Activated CD4-positive, alpha-beta T cell treated with anti-CD3 and anti-CD28 coated beads for 36 hours (primary cell): ENCODE results near the gene MRPL53. TPM values are rescaled to one million over a fixed set of nuclear protein-coding genes. Genes with fewer than 3 reads are reported as not detected.
A peak's percentile ranks its signal among the peaks of the same experiment; 100 is the strongest.

Experiments
- ATAC-seq: fragments of 200-7000 bp; cut with Tn5 transposase; one replicate; pipeline ENCODE4 v1.10.0; 2021; ENCODE audit warnings: mild to moderate bottlenecking, moderate library complexity
- CTCF ChIA-PET: fragments of 350-600 bp; sonication (Branson Sonifier 250); formaldehyde crosslinking; loops from one replicate; lab custom pipeline; 2021; ENCODE audit warnings: antibody characterized with exemption; lab: Charles Lee
- POLR2A ChIA-PET: fragments of 350-600 bp; sonication (Branson Sonifier 250); formaldehyde crosslinking; loops from one replicate; lab custom pipeline; 2021; ENCODE audit warnings: antibody characterized with exemption, inconsistent platforms; lab: Charles Lee
- DNase-seq: peaks from one replicate; pipeline ENCODE4 v3.0.0-alpha.2; 2020
- H3K27ac Mint-ChIP-seq: one replicate; pipeline ENCODE4 v1.8.0; 2021; ENCODE audit warnings: mixed read lengths
- H3K27me3 Mint-ChIP-seq: one replicate; pipeline ENCODE4 v1.8.0; 2021; ENCODE audit warnings: mixed read lengths
- H3K36me3 Mint-ChIP-seq: one replicate; pipeline ENCODE4 v1.8.0; 2021; ENCODE audit warnings: low read depth, mixed read lengths
- H3K4me1 Mint-ChIP-seq: one replicate; pipeline ENCODE4 v1.8.0; 2021; ENCODE audit warnings: mixed read lengths
- H3K4me3 Mint-ChIP-seq: one replicate; pipeline ENCODE4 v1.8.0; 2021; ENCODE audit warnings: mild to moderate bottlenecking, moderate library complexity, mixed read lengths
- H3K9me3 Mint-ChIP-seq: one replicate; pipeline ENCODE4 v1.8.0; 2021; ENCODE audit warnings: low read depth, mixed read lengths
- intact Hi-C, 2 experiments: fragments of 100-400 bp; cut with DNase I in 1 of 2; cut with micrococcal nuclease in 1 of 2; formaldehyde crosslinking; loops; one replicate each; pipeline versions ENCODE4 v1.14.2 to v1.15.1; 2022 to 2024; cut with DNase I, micrococcal nuclease
- total RNA-seq, 2 experiments: library from RNA; stranded (reverse); gene quantifications; one replicate each; pipeline ENCODE4 v1.2.3, GENCODE V29; 2021

Gene MRPL53
- total RNA-seq, result 10 to 100 TPM; 87.4 to 88.5 TPM

DNA sequence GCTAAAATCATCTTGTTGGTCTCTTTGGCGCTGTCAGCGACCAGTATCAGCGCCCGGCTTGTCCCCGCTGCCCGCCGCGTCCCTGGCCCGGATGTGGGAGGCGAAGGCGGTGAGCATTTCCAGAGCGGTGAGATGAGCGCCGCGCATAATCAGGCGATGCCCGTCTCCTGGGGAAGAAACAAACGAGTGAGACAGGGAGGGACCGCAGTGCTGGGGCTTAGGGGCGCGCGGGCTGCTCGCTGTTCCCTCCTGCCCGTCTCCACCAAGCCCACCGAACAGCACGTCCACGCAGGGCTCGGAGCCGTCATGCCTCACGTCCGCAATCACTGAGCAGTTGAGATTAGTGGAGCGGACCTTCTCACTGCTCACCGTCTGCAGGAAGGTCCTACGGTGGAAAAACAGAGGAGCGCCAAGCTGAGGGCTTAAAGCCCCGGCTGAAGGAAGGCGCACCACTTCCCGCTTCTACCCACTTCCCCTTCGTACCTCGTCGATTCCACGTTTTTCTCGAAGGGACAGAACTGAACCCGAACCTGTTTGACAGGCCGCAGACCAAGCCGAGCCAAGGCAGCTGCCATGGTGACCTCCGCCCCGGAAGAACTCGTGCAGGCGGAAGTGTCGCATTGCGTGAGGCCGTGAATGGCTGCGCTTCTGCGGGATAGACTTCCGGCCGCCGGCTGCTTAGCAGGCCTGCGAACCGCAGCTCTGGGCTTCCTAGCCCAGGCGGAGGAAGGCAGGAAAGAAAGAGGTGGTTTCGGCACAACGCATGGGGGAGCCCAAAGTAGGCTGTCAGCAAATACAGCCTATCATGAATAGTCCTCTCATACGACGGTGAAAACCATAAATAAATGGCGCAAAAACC, at the start of gene MRPL53:
MRPL53 (minus strand) TSS at position 595 of the 859 bp plus-strand sequence; CDS start at position 575, 20 bp downstream.
- no peaks in the 10 kb centered on the region for H3K9me3 Mint-ChIP-seq
- ATAC-seq (peak; percentile 92), DNase-seq (peak; percentile 97)
- ChIA-PET CTCF (interaction anchor here (0.6 to 5.3 kb wide), 5 partner anchors 10 to 59 kb away, joined by 3 to 44 read pairs (median 4); partner anchors contain the start of genes CCDC142, DQX1, INO80B and TTC31), POLR2A (interaction anchor here (0.6 to 1.4 kb wide), 4 partner anchors 9 to 428 kb away, joined by 3 to 8 read pairs (median 6); partner anchors contain the start of genes CCDC142 and WBP1)
- H3K27me3 Mint-ChIP-seq, result no peaks in the 10 kb centered on the region
- peaks cover 21% of the 10 kb centered on the region for H3K4me1 Mint-ChIP-seq
- H3K4me3 Mint-ChIP-seq, result peak within 1 kb of the TSS; percentile 98
- H3K27ac Mint-ChIP-seq, result peak within 1 kb of the TSS; percentile 93
- intact Hi-C loops, result loop anchor here (1.0 to 2.0 kb wide), 9 partner anchors 10 to 736 kb away; partner anchors contain the start of genes AUP1 (in 2 of the 2), HTRA2 (in 2 of the 2), WBP1 (in 2 of the 2) and C2orf81 (in 1 of the 2)
- peaks cover 20% of the 10 kb centered on the region for H3K36me3 Mint-ChIP-seq

DNA sequence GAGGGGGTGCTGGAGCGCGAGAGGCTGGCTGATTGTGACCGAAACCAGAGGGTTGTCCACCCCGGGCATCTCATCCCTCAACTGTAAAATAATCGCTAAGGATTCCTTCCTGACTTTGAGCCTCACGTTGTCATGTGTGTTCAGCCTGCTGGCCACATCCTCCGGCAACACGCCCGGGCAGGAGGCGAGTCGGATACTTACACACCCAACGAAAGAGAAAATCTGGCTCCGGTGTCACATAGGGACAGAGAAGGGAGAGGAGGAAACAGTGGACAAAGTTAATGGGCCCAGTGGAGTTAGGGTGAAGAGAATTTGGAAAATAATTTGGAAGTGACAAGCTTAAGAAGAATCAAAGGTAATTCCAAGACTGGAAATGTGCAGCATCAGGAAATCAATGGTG, 44.2 kb upstream of the MRPL53 start:
- no peaks in the 10 kb centered on the region for H3K9me3 Mint-ChIP-seq
- no peak overlapping the region for H3K4me3 Mint-ChIP-seq
- no peak for ATAC-seq
- H3K27me3 Mint-ChIP-seq, result peaks cover 66% of the 10 kb centered on the region
- POLR2A ChIA-PET, result interaction anchor here (1.0 to 1.6 kb wide), 2 partner anchors 10 to 13 kb away, joined by 3 read pairs; partner anchors contain the start of genes AUP1 and HTRA2
- intact Hi-C loops, result no loop called here
- CTCF ChIA-PET, result interaction anchor here (0.7 to 1.2 kb wide), 4 partner anchors 12 to 780 kb away, joined by 3 to 4 read pairs (median 3); no protein-coding TSS in a partner anchor
- peaks cover 8% of the 10 kb centered on the region for H3K36me3 Mint-ChIP-seq
- H3K4me1 Mint-ChIP-seq, result peaks cover 14% of the 10 kb centered on the region
- no peak overlapping the region for H3K27ac Mint-ChIP-seq
- no peak for DNase-seq

DNA sequence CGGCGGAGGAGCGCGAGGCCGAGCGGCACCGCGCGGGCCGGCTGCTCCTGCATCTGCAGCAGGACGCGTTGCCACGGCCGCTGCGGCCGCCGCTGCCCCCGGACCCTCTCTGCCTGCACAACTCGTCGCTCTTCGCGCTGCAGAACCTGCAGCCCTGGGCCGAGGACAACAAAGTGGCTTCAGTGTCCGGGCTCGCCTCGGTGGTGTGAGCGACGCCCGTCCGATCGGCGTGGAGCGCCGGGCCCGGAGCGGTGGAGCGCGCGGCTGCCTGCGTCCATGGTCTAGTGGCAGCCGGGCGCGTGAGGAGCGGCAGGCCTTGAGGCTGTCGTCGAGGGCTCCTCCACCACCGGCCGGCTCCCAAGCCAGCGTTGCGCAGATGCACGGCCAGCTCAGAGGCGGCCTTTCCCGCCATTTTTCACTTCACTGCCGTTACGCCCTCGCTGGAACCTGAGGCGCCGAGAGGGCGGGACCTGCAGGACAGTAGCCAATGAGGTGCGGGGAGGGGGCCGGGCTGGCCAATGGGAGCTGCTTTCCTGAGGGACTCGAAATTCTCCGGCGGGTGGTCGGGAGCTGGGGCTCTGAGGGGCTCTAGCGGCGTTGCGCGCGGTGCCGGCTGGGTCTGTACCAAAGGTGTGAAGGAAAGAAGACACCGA, 43.6 kb upstream of the MRPL53 start:
- POLR2A ChIA-PET, result interaction anchor here (1.0 to 1.6 kb wide), 4 partner anchors 9 to 58 kb away, joined by 3 to 4 read pairs (median 3); partner anchors contain the start of genes AUP1, DQX1, HTRA2 and WBP1
- CTCF ChIA-PET, result interaction anchor here (0.6 to 1.3 kb wide), 6 partner anchors 13 to 1266 kb away, joined by 3 to 4 read pairs (median 3); no protein-coding TSS in a partner anchor
- Mint-ChIP-seq H3K4me3 (peak overlapping the region; percentile 46), H3K9me3 (no peaks in the 10 kb centered on the region), H3K27ac (no peak overlapping the region), H3K4me1 (peaks cover 14% of the 10 kb centered on the region), H3K36me3 (peaks cover 8% of the 10 kb centered on the region), H3K27me3 (peaks cover 70% of the 10 kb centered on the region)
- DNase-seq (peak; percentile 84), ATAC-seq (peak; percentile 85)
- intact Hi-C loops, result loop anchor here in 1 of 2 experiments (2.0 kb wide), 1 partner anchor 39 kb away; the partner anchor contains the start of gene DOK1

DNA sequence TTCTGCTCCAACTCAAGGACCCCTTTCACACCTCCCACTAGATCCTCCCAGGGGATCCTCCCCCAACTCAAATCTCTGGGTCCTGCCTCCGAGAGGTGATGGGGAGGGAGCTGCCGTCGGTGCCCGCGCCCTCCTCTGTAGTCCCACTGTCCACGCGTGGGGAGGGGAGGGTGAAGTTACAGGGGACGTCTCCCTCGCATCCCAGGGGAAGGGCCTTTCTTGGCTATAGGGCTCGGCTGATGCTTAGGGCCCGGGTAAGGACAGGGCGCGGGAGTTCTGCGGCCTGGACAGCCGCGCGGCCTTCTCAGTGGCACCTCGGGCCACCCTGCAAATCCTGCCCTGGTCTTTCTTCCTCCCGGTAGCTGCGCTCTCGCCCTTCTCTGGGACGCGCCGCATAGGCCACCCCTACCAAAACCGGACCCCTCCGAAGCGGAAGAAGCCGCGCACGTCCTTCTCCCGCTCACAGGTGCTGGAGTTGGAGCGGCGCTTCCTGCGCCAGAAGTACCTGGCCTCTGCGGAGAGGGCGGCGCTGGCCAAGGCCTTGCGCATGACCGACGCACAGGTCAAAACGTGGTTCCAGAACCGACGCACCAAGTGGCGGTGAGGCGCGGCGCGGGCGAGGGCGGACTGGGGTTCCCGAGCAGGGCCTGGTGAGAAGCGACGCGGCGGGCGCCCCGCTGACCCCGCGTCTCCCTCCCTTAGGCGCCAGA, 42.9 kb upstream of the MRPL53 start:
- Mint-ChIP-seq H3K9me3 (no peaks in the 10 kb centered on the region), H3K4me1 (peaks cover 16% of the 10 kb centered on the region), H3K4me3 (peak overlapping the region; percentile 57), H3K27ac (no peak overlapping the region), H3K36me3 (peaks cover 8% of the 10 kb centered on the region), H3K27me3 (peaks cover 69% of the 10 kb centered on the region)
- peak; percentile 35 for DNase-seq
- ChIA-PET POLR2A (interaction anchor here (1.1 to 1.6 kb wide), 3 partner anchors 10 to 57 kb away, joined by 3 to 4 read pairs (median 3); partner anchors contain the start of genes AUP1, DQX1, HTRA2 and WBP1), CTCF (interaction anchor here (0.6 to 1.3 kb wide), 4 partner anchors 12 to 1265 kb away, joined by 3 read pairs; no protein-coding TSS in a partner anchor)
- ATAC-seq, result no peak
- intact Hi-C loops, result loop anchor here in 1 of 2 experiments (2.0 kb wide), 1 partner anchor 39 kb away; the partner anchor contains the start of gene DOK1

DNA sequence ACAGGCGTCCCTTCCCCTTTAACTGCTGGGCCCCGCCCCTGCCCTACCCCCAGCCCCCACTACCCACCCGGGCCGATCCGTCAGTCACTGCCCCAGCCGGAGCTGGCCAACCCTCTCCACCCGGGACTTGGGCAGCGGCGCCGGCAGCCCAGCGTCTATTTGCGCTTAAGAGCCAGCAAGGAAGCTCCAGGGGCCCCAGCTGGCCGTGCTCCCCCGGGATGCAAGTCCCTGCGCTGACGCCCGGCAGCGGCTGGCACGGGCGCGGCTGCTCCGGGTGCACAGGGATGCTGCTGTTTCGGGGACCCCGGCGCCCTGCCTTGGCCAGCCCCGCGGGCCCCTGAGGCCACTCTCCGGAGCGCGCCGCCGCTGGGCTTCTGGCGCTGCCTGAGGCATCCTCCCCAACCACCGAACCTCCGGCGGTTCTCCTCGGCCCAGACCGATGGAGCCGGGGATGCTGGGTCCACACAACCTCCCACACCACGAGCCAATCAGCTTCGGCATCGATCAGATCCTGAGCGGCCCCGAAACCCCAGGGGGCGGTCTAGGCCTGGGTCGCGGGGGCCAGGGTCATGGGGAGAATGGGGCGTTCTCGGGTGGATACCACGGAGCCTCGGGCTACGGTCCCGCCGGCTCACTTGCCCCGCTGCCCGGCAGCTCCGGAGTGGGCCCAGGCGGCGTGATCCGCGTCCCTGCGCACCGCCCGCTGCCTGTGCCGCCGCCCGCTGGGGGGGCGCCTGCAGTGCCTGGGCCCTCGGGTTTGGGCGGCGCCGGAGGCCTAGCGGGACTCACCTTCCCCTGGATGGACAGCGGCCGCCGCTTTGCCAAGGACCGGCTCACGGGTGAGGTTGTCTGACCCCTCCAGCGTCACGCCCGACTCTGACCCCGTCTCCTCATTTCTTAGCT, 42.1 kb upstream of the MRPL53 start, which contains the start of gene TLX2:
TLX2 (plus strand) TSS at position 83 of the 903 bp plus-strand sequence; CDS start at position 440, 357 bp downstream.
- intact Hi-C loops, result loop anchor here in 1 of 2 experiments (1.0 to 2.0 kb wide), 2 partner anchors 15 to 40 kb away; partner anchors contain the start of genes DOK1 and LBX2
- DNase-seq (peak; percentile 43), ATAC-seq (peak; percentile 20)
- Mint-ChIP-seq H3K4me1 (peaks cover 17% of the 10 kb centered on the region), H3K36me3 (peaks cover 8% of the 10 kb centered on the region), H3K27ac (no peak within 1 kb of the TSS), H3K9me3 (no peaks in the 10 kb centered on the region), H3K27me3 (peaks cover 64% of the 10 kb centered on the region), H3K4me3 (peak within 1 kb of the TSS; percentile 57)
- POLR2A ChIA-PET, result interaction anchor here (1.3 kb wide), 1 partner anchor 56 kb away, joined by 4 read pairs; the partner anchor contains the start of gene WBP1
- CTCF ChIA-PET, result interaction anchor here (0.9 to 1.3 kb wide), 4 partner anchors 11 to 75 kb away, joined by 3 read pairs; no protein-coding TSS in a partner anchor

DNA sequence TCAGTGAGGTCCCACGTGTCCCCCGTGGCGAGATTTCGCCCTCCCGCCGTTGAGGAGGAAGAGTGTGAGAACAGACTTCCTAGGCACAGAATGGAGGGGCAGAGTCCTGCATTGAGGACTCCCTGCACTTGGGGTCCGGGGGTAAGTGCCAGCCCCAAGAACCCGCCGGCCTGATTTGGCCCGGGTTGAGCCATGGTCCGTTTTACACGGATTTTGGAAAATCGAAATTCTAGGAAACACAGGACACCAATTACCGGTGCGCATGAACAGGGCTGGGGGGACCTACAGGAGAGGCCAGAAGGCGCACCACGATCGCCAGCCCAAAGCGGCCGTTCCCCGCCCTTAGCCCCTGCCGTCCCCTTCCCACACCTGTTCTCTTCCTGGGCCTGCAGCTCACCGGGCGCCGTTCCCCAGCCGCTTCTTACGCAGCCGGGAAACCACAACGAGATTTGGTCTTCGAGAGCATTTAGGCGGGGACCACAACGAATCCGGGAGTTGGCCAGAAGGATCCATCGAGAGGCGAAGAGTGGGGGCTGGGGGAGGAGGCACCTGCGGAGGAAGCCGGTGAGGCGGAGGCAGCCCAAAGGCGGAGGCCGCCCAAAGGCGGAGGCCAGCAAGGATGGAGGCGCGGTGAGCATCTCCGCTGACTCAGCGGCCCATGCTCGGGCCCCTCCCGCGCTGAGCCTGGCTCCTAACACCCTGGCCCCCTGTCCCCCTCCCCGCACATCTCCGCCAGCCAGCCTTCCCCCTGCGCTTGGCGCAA, 41.3 kb upstream of the MRPL53 start:
- intact Hi-C loops, result loop anchor here in 1 of 2 experiments (1.0 to 2.0 kb wide), 2 partner anchors 14 to 41 kb away; partner anchors contain the start of genes DOK1 and LBX2
- ATAC-seq (peak; percentile 44), DNase-seq (peak; percentile 66)
- Mint-ChIP-seq H3K27me3 (peaks cover 62% of the 10 kb centered on the region), H3K4me1 (peaks cover 17% of the 10 kb centered on the region), H3K9me3 (no peaks in the 10 kb centered on the region), H3K4me3 (peak overlapping the region; percentile 25), H3K36me3 (peaks cover 8% of the 10 kb centered on the region), H3K27ac (no peak overlapping the region)
- ChIA-PET POLR2A (interaction anchor here (0.6 kb wide), 1 partner anchor 47 kb away, joined by 3 read pairs; no protein-coding TSS in a partner anchor), CTCF (interaction anchor here (1.0 to 1.3 kb wide), 3 partner anchors 31 to 101 kb away, joined by 3 to 5 read pairs (median 3); partner anchors contain the start of genes CCDC142 and TTC31)

DNA sequence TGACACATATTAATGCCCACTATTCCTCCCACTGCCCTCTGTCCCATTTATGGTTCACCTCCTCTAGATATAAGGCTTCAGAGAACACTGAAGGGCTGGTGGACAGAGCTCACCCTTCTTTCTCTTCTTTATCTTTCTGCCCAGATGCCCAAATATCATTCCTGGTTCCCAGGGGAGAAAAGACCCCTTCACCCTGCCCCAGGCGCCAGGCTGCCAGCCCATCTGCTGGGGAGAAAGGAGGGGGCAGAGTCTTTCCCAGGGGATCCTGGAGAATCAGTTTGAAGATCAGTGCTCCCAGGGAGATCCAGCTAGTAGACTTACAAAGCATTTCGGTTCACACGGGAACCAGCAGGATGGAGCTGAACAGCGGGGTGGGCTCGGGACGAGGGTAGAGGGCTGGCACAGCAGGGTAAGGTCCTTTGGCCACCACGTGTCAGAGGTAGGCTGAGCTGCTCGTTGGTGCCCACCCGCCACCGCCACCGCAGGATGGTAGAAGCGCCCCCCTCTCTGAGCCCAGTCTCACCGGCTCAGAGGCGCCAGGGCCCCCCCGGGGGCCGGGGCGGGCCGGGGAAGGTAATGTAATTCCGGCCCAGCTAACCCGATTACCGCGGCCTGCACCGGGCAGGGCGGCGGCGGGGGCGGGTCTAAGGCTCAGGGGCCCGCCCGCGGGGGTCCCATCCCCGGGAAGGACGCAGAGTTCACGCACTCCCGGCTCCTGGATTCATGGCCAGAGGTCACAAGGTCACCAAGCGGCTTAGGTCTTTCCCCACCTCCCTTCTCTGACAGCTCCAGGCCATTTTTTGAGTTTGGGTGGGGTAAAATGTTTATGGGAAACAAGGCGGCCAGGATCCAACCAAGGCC, 40.5 kb upstream of the MRPL53 start:
- H3K36me3 Mint-ChIP-seq, result peaks cover 8% of the 10 kb centered on the region
- H3K4me3 Mint-ChIP-seq, result no peak overlapping the region
- ChIA-PET CTCF (interaction anchor here (0.6 to 1.3 kb wide), 4 partner anchors 30 to 474 kb away, joined by 3 to 5 read pairs (median 3); partner anchors contain the start of genes CCDC142 and TTC31), POLR2A (interaction anchor here (0.6 kb wide), 1 partner anchor 46 kb away, joined by 3 read pairs; no protein-coding TSS in a partner anchor)
- no peak for ATAC-seq
- DNase-seq, result no peak
- no peaks in the 10 kb centered on the region for H3K9me3 Mint-ChIP-seq
- H3K4me1 Mint-ChIP-seq, result peaks cover 23% of the 10 kb centered on the region
- no peak overlapping the region for H3K27ac Mint-ChIP-seq
- intact Hi-C loops, result no loop called here
- peaks cover 55% of the 10 kb centered on the region for H3K27me3 Mint-ChIP-seq
